Fibroblast of lung (primary cell): Measurements from ENCODE around the gene PML. TPM values are rescaled to one million over a fixed set of nuclear protein-coding genes. Genes with fewer than 3 reads are reported as not detected.

Experiments
- DNase-seq, 2 donors: peaks; one replicate each; pipeline versions ENCODE4 v3.0.0 to v3.0.0-alpha.2; 2010; ENCODE audit warnings: low read depth in 2 of 2
- H2AFZ ChIP-seq: 2 replicates; pipeline ENCODE4 v1.5.1; 2012; ENCODE audit warnings: low read length, control low read depth, inconsistent platforms
- H3K27ac ChIP-seq: 2 replicates; pipeline ENCODE4 v1.5.1; 2011; ENCODE audit warnings: low read length, control low read depth; ENCODE audit not compliant: insufficient read depth
- H3K27me3 ChIP-seq: 2 replicates; pipeline ENCODE4 v1.5.1; 2011; ENCODE audit warnings: mild to moderate bottlenecking, low read length; ENCODE audit not compliant: control insufficient read depth, insufficient read depth
- H3K36me3 ChIP-seq: 2 replicates; pipeline ENCODE4 v1.5.1; 2011; ENCODE audit warnings: low read length; ENCODE audit not compliant: control insufficient read depth, insufficient read depth
- H3K4me1 ChIP-seq: 2 replicates; pipeline ENCODE4 v1.5.1; 2011; ENCODE audit warnings: low read length; ENCODE audit not compliant: control insufficient read depth, insufficient read depth; ENCODE audit errors: extremely low read depth
- H3K4me2 ChIP-seq: 2 replicates; pipeline ENCODE4 v1.5.1; 2011; ENCODE audit warnings: low read length, control low read depth; ENCODE audit not compliant: insufficient read depth; ENCODE audit errors: extremely low read depth
- H3K4me3 ChIP-seq, 4 experiments: fragments of 200-600 bp in 1 of 4; sonication (generic) in 1 of 4; replicated peaks in 1 of 4; 2 replicates each; pipeline ENCODE4 v1.5.1; 2011 to 2016; ENCODE audit warnings: low read length in 4 of 4, low read depth in 3 of 4, mild to moderate bottlenecking in 3 of 4, control low read depth in 2 of 4, inconsistent platforms in 1 of 4, mixed read lengths in 1 of 4; ENCODE audit not compliant: insufficient read depth in 1 of 4; ENCODE audit errors: control extremely low read depth in 1 of 4
- H3K79me2 ChIP-seq: 2 replicates; pipeline ENCODE4 v1.5.1; 2012; ENCODE audit warnings: mild to moderate bottlenecking, low read length, inconsistent platforms; ENCODE audit not compliant: control insufficient read depth, insufficient read depth
- H3K9ac ChIP-seq: 2 replicates; pipeline ENCODE4 v1.5.1; 2011; ENCODE audit warnings: mild to moderate bottlenecking, low read length, control low read depth; ENCODE audit not compliant: insufficient read depth
- H3K9me3 ChIP-seq: 2 replicates; pipeline ENCODE4 v1.5.1; 2012; ENCODE audit warnings: low read depth, low read length; ENCODE audit not compliant: control insufficient read depth, insufficient read depth
- H4K20me1 ChIP-seq: 2 replicates; pipeline ENCODE4 v1.5.1; 2011; ENCODE audit warnings: low read length; ENCODE audit not compliant: control insufficient read depth, insufficient read depth; ENCODE audit errors: extremely low read depth
- EZH2 ChIP-seq: IDR thresholded peaks from 2 replicates; pipeline ENCODE4 v1.5.1; 2012; ENCODE audit warnings: low read length, control low read depth, mild to moderate bottlenecking; ENCODE audit errors: missing control alignments
- polyA plus RNA-seq, 2 donors: library from polyadenylated mRNA; depleted of rRNA in 1 of 2; stranded (reverse) in 1 of 2; unstranded in 1 of 2; fragments of >200 nt; gene quantifications; 2 replicates each; pipeline ENCODE4 v1.2.1, GENCODE V29; 2011 to 2012; ENCODE audit warnings: missing spikeins in 1 of 2
- total RNA-seq: library from RNA; depleted of rRNA; stranded (reverse); fragments of >200 nt; gene quantifications from 2 replicates; pipeline ENCODE4 v1.2.1, GENCODE V29; 2014
- TF ChIP-seq, protein P1 (sequence below), 2 donors: IDR thresholded peaks in 1 of 2; conservative IDR thresholded peaks in 1 of 2; 1 replicate in 1 of 2; 2 replicates in 1 of 2; pipeline ENCODE4 v1.5.1; 2011 to 2012; ENCODE audit warnings: low read length in 2 of 2, control low read depth in 1 of 2, inconsistent platforms in 1 of 2, low read depth in 1 of 2, mild to moderate bottlenecking in 1 of 2

The PML gene
- total and polyA plus RNA-seq, 2 donors (not counting 1 experiment from before 2014, with no cell fraction given): 11.1 to 34.0 TPM

DNA sequence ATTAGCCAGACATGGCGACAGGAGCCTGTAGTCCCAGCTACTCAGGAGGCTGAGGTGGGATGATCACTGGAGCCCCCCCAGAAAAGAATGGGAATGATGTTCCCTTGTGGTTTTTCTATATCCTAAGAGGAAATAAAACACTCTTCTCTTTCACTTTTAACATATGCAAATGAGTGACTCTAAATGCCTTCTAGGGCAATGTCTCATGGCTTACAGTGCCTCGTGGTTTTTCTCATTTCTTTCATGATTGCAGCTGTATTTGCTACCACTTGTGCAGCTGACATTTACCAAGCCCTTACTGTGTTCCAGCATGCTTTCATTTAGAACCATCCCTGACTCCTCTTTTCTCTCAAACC, 28.8 kb upstream of the PML start:
- no peak for TF ChIP-seq EZH2
- TF ChIP-seq, protein P1, sequence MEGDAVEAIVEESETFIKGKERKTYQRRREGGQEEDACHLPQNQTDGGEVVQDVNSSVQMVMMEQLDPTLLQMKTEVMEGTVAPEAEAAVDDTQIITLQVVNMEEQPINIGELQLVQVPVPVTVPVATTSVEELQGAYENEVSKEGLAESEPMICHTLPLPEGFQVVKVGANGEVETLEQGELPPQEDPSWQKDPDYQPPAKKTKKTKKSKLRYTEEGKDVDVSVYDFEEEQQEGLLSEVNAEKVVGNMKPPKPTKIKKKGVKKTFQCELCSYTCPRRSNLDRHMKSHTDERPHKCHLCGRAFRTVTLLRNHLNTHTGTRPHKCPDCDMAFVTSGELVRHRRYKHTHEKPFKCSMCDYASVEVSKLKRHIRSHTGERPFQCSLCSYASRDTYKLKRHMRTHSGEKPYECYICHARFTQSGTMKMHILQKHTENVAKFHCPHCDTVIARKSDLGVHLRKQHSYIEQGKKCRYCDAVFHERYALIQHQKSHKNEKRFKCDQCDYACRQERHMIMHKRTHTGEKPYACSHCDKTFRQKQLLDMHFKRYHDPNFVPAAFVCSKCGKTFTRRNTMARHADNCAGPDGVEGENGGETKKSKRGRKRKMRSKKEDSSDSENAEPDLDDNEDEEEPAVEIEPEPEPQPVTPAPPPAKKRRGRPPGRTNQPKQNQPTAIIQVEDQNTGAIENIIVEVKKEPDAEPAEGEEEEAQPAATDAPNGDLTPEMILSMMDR (conservative IDR thresholded peaks at IDR 0.05 in 1 of 2, IDR thresholded peaks at IDR 0.05 in 1 of 2; ENCODE audit: low read depth in 1 of 2, low read length in 2 of 2): no peak
- Histone ChIP-seq H3K4me3 (no peak overlapping the region), H3K27ac (no peak overlapping the region), H3K27me3 (no peaks in the 10 kb centered on the region), H3K9me3 (no peaks in the 10 kb centered on the region), H2AFZ (no peak overlapping the region), H3K9ac (no peak overlapping the region), H3K4me1 (peaks cover 8% of the 10 kb centered on the region), H4K20me1 (no peaks in the 10 kb centered on the region), H3K4me2 (peak overlapping the region; percentile 26), H3K79me2 (no peaks in the 10 kb centered on the region), H3K36me3 (no peaks in the 10 kb centered on the region)
- DNase-seq: peak; percentile 66

DNA sequence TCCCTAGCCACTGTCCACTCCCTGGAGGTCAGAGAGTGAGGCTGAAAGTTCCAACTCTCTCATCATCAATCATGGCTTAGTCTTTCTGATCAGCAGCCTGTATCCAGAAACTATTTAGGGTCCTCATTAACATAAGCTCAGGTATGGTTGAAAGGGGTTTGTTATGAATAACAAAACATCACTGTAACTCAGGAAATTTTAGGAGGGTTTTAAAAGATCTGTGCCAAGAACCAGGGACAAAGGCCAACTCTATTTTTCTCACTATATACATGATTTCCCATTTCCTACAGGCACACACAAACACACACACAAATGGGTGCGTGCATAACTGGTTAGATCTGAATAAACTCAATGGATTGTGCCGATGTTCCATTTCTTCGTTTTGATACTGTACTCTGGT, 26.1 kb upstream of the PML start:
- H3K27ac ChIP-seq: no peak overlapping the region
- H3K9me3 ChIP-seq: no peaks in the 10 kb centered on the region
- TF ChIP-seq, protein P1 (conservative IDR thresholded peaks at IDR 0.05 in 1 of 2, IDR thresholded peaks at IDR 0.05 in 1 of 2; ENCODE audit: low read depth in 1 of 2, low read length in 2 of 2): no peak
- no peak for TF ChIP-seq EZH2
- no peak overlapping the region for H3K4me3 ChIP-seq
- no peaks in the 10 kb centered on the region for H3K79me2 ChIP-seq
- H3K27me3 ChIP-seq: no peaks in the 10 kb centered on the region
- no peak overlapping the region for H3K4me2 ChIP-seq
- no peaks in the 10 kb centered on the region for H4K20me1 ChIP-seq
- H3K4me1 ChIP-seq: peaks cover 15% of the 10 kb centered on the region
- no peaks in the 10 kb centered on the region for H3K36me3 ChIP-seq
- no peak overlapping the region for H3K9ac ChIP-seq
- H2AFZ ChIP-seq: no peak overlapping the region
- no peak for DNase-seq

DNA sequence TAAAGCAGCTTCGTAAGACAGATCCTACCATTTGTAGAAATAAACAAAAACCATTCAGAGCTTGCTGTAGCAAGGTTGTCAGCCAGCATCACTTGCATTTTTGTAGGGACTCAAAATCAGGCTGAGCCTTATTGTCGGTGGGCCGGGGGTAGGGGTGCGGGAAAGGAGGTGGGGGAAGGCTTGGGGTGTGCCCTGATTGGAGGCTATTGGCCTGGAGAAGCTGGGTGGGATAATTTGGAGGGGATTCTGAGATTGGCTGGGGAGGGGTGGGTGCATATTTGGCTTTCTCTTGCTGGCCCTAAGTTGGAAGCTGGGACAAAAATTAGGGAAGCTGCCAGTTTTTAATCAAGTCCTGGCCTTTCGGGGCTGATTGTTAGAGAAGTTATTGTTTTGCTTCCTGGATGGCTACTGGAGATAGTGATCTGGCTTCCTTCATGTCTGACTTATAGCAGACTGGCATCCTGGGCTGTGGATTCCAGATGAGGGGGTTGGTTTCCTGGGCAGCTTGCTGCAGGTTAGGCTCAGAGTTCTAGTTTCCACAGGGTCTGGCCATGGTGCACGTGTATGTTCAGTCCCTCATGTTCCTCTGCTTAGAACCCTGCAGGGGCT, 25.3 kb upstream of the PML start:
- peaks cover 15% of the 10 kb centered on the region for H3K4me1 ChIP-seq
- no peak overlapping the region for H3K9ac ChIP-seq
- H2AFZ ChIP-seq: no peak overlapping the region
- no peaks in the 10 kb centered on the region for H3K79me2 ChIP-seq
- TF ChIP-seq EZH2: no peak
- TF ChIP-seq, protein P1 (conservative IDR thresholded peaks at IDR 0.05 in 1 of 2, IDR thresholded peaks at IDR 0.05 in 1 of 2; ENCODE audit: low read depth in 1 of 2, low read length in 2 of 2): no peak
- no peaks in the 10 kb centered on the region for H3K27me3 ChIP-seq
- DNase-seq: no peak
- H4K20me1 ChIP-seq: no peaks in the 10 kb centered on the region
- H3K4me3 ChIP-seq: no peak overlapping the region
- no peak overlapping the region for H3K4me2 ChIP-seq
- no peak overlapping the region for H3K27ac ChIP-seq
- H3K36me3 ChIP-seq: no peaks in the 10 kb centered on the region
- H3K9me3 ChIP-seq: no peaks in the 10 kb centered on the region
